GM12872 (cell line): ENCODE results near the gene SCN1B.

Experiments used
- TF ChIP-seq, protein P1 (sequence below): IDR thresholded peaks from 3 replicates; pipeline ENCODE4 v1.5.1; 2011; ENCODE audit warnings: low read depth, mild to moderate bottlenecking, low read length, moderate library complexity; ENCODE audit not compliant: insufficient read depth

The SCN1B gene

GRCh38 chr19:35075202-35076025, 45.1 kb downstream of the SCN1B start:
- TF ChIP-seq, protein P1, sequence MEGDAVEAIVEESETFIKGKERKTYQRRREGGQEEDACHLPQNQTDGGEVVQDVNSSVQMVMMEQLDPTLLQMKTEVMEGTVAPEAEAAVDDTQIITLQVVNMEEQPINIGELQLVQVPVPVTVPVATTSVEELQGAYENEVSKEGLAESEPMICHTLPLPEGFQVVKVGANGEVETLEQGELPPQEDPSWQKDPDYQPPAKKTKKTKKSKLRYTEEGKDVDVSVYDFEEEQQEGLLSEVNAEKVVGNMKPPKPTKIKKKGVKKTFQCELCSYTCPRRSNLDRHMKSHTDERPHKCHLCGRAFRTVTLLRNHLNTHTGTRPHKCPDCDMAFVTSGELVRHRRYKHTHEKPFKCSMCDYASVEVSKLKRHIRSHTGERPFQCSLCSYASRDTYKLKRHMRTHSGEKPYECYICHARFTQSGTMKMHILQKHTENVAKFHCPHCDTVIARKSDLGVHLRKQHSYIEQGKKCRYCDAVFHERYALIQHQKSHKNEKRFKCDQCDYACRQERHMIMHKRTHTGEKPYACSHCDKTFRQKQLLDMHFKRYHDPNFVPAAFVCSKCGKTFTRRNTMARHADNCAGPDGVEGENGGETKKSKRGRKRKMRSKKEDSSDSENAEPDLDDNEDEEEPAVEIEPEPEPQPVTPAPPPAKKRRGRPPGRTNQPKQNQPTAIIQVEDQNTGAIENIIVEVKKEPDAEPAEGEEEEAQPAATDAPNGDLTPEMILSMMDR: no peak

DNA sequence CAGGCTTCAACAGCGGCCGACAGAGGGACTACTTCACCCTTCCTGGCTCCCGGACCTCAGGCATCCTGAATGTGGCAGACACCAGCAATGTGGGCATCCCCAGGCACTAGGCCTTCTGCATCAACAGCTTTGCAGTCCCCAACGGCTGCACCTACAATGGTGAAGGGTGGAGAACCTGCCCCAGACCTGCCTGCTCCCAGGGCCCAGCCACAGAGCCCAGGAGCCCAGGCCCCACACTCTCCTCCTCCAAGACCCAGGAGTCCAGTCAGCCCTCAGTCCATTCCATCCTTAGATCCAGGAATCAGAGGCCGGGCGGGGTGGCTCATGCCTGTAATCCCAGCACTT, 45.7 kb downstream of the SCN1B start:
- TF ChIP-seq, protein P1: no peak

DNA sequence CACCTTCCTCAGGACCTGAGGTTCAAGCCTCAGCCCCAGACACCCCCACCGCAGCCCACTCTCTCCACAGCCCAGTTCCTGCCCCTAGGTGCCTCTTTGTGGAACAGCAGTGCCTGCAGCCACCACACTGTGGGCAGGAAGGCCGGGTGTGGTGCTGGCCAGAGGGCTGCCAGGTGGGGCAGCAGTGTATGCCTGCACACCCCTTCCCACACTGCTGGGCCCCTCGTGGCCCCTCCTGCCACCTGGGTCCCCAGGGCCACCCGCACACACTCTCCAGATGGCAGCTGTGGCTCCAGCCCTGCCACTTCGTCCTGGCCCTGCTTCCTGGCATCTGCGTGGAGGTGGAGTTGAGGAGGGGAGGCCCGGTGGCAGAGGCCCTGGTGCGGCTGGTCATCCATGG, 46.4 kb downstream of the SCN1B start:
- TF ChIP-seq, protein P1: no peak

- TF ChIP-seq, protein P1: no peak
Observed at GRCh38 chr19:35077411-35078223, 47.3 kb downstream of the SCN1B start.

- TF ChIP-seq, protein P1: no peak
Observed at GRCh38 chr19:35079826-35080225, 49.6 kb downstream of the SCN1B start.

DNA sequence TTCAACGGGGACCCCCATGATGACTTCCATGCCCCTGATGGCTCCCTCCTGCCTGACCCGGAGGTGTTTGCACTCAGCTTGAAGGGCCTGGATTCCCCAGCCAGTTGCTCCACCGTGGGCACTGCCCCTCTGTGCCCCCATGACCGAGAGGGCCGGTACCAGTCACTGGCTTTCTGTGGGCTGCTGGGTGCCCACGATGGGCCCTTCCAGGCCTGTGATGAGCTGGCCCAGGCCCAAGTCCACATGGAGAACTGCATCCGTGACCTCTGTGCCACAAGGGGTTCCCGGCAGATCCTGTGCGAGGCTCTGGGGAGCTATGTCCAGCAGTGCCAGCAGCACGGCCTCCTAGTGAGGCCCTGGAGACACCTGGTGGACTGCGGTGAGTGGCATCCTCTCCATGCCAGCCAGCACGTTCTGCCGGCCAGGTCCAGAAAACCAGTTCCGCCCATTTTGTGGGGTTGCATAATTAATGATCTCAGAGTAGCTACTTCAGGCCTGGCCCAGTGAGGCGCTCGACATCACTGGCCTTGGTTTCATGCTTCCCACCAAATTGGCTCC, 50.4 kb downstream of the SCN1B start:
- TF ChIP-seq, protein P1: no peak

DNA sequence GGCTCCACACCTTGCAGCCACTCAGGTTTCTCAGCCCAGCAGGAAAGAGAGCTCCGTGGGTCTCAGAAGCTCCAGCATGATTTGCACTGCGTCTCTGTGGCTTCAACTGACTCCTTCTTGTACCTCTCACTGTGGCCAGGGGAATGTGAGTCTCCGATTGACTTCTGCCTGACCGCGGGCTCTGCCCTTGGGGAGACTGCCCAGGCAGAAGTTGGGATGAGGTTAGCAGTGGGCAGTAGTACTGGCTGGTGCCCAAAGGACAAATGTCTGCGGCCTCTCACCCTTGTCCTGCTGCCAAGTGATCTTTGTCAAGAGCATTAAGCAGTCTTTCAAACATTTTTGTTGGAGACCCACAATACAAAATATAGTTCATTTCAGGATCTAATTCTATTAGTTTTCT, 50.9 kb downstream of the SCN1B start:
- TF ChIP-seq, protein P1: no peak
